Activated CD4-positive, CD25-positive, alpha-beta regulatory T cell treated with anti-CD3 and anti-CD28 coated beads, Interleukin-2, amount 50 U/mL, for 24 hours (primary cell): ENCODE measurements around the gene DOCK1.

ENCODE experiments used
- ATAC-seq, 2 donors: fragments of 150-1000 bp; cut with Tn5 transposase; one replicate each; pipeline ENCODE4 v1.10.0; 2021; ENCODE audit warnings: mild to moderate bottlenecking in 1 of 2, moderate library complexity in 1 of 2

Gene DOCK1

GRCh38 chr10:127013211-127013656 is 108.0 kb downstream of the DOCK1 start:
- ATAC-seq, result no peak

GRCh38 chr10:127013691-127014473 is 108.7 kb downstream of the DOCK1 start:
- ATAC-seq, result no peak

- no peak for ATAC-seq
Measured at GRCh38 chr10:127014671-127015070, 109.4 kb downstream of the DOCK1 start.

- ATAC-seq, result no peak
Measured at GRCh38 chr10:127015373-127015772, 110.1 kb downstream of the DOCK1 start.

- ATAC-seq, result no peak
Measured at GRCh38 chr10:127016331-127016730, 111.1 kb downstream of the DOCK1 start.

GRCh38 chr10:127017541-127018297 is 112.5 kb downstream of the DOCK1 start:
- no peak for ATAC-seq

- no peak for ATAC-seq
Measured at GRCh38 chr10:127018298-127018650, 113.0 kb downstream of the DOCK1 start.

GRCh38 chr10:127018766-127019165 is 113.5 kb downstream of the DOCK1 start:
- ATAC-seq, result no peak

- no peak for ATAC-seq
Measured at GRCh38 chr10:127020260-127020659, 115.0 kb downstream of the DOCK1 start.

- ATAC-seq, result no peak
Measured at GRCh38 chr10:127021801-127022200, 116.6 kb downstream of the DOCK1 start.

- ATAC-seq, result no peak
Measured at GRCh38 chr10:127024685-127025435, 119.6 kb downstream of the DOCK1 start.

GRCh38 chr10:127027786-127028185 is 122.6 kb downstream of the DOCK1 start:
- ATAC-seq, result no peak

GRCh38 chr10:127028556-127028955 is 123.3 kb downstream of the DOCK1 start:
- ATAC-seq, result no peak

- ATAC-seq, result no peak
Measured at GRCh38 chr10:127029061-127029460, 123.8 kb downstream of the DOCK1 start.

- ATAC-seq, result no peak
Measured at GRCh38 chr10:127033216-127034033, 128.2 kb downstream of the DOCK1 start.

- no peak for ATAC-seq
Measured at GRCh38 chr10:127034034-127034633, 128.9 kb downstream of the DOCK1 start.

- no peak for ATAC-seq
Measured at GRCh38 chr10:127034790-127035189, 129.6 kb downstream of the DOCK1 start.

GRCh38 chr10:127035827-127036226 is 130.6 kb downstream of the DOCK1 start:
- ATAC-seq, result no peak

GRCh38 chr10:127036987-127037386 is 131.8 kb downstream of the DOCK1 start:
- ATAC-seq, result no peak

GRCh38 chr10:127039435-127039834 is 134.2 kb downstream of the DOCK1 start:
- no peak for ATAC-seq

GRCh38 chr10:127040756-127041155 is 135.5 kb downstream of the DOCK1 start:
- ATAC-seq, result no peak

- ATAC-seq, result no peak
Measured at GRCh38 chr10:127041552-127041951, 136.3 kb downstream of the DOCK1 start.
